Mesendoderm (in vitro differentiated cells): ENCODE data around the gene CAMK1G.

Experiments used
- DNase-seq: peaks from one replicate; pipeline ENCODE4 v3.0.0; 2013
- H2AK5ac ChIP-seq: 2 replicates; pipeline ENCODE4 v1.6.1; 2013; ENCODE audit warnings: low read length, inconsistent platforms
- H2BK120ac ChIP-seq: 2 replicates; pipeline ENCODE4 v1.6.1; 2013; ENCODE audit warnings: low read depth, mild to moderate bottlenecking, low read length, moderate library complexity, mixed read lengths
- H2BK15ac ChIP-seq: replicated peaks from 2 replicates; pipeline ENCODE4 v1.6.1; 2013; ENCODE audit warnings: low read depth, mild to moderate bottlenecking, moderate library complexity
- H2BK5ac ChIP-seq: 2 replicates; pipeline ENCODE4 v1.6.1; 2013; ENCODE audit warnings: low read length, inconsistent platforms
- H3K18ac ChIP-seq: 2 replicates; pipeline ENCODE4 v1.6.1; 2013; ENCODE audit warnings: mild to moderate bottlenecking, low read length, mixed read lengths
- H3K23ac ChIP-seq: one replicate; pipeline ENCODE4 v1.6.1; 2013; ENCODE audit warnings: low read length
- H3K27ac ChIP-seq: 2 replicates; pipeline ENCODE4 v1.5.1; 2013; ENCODE audit warnings: low read depth, mild to moderate bottlenecking, inconsistent platforms, low read length, moderate library complexity
- H3K27me3 ChIP-seq: 2 replicates; pipeline ENCODE4 v1.6.1; 2013; ENCODE audit warnings: low read length, control low read depth, mild to moderate bottlenecking, inconsistent platforms; ENCODE audit not compliant: insufficient read depth, poor library complexity
- H3K36me3 ChIP-seq: 2 replicates; pipeline ENCODE4 v1.6.1; 2013; ENCODE audit warnings: low read length, inconsistent platforms; ENCODE audit not compliant: control insufficient read depth, insufficient read depth
- H3K4ac ChIP-seq: one replicate; pipeline ENCODE4 v1.6.1; 2013; ENCODE audit warnings: low read depth, mild to moderate bottlenecking, low read length, moderate library complexity
- H3K4me1 ChIP-seq: 2 replicates; pipeline ENCODE4 v1.6.1; 2013; ENCODE audit warnings: low read depth, low read length, inconsistent platforms; ENCODE audit not compliant: control insufficient read depth
- H3K4me2 ChIP-seq: 2 replicates; pipeline ENCODE4 v1.6.1; 2013; ENCODE audit warnings: low read length
- H3K4me3 ChIP-seq: 2 replicates; pipeline ENCODE4 v1.5.1; 2013; ENCODE audit warnings: mild to moderate bottlenecking, low read length
- H3K56ac ChIP-seq: one replicate; pipeline ENCODE4 v1.6.1; 2013; ENCODE audit warnings: low read length
- H3K79me1 ChIP-seq: 2 replicates; pipeline ENCODE4 v1.6.1; 2013; ENCODE audit warnings: low read length, inconsistent platforms
- H3K79me2 ChIP-seq: 2 replicates; pipeline ENCODE4 v1.6.1; 2013; ENCODE audit warnings: mild to moderate bottlenecking, low read length; ENCODE audit not compliant: control insufficient read depth, insufficient read depth
- H3K9ac ChIP-seq: 2 replicates; pipeline ENCODE4 v1.6.1; 2013; ENCODE audit warnings: low read length, inconsistent platforms
- H4K5ac ChIP-seq: one replicate; pipeline ENCODE4 v1.6.1; 2013; ENCODE audit warnings: low read length
- H4K8ac ChIP-seq: one replicate; pipeline ENCODE4 v1.6.1; 2013; ENCODE audit warnings: low read depth, mild to moderate bottlenecking, control low read depth, low read length, moderate library complexity
- WGBS: extraction: QIAGEN DNeasy Blood & Tissue Kit; methylation state at CpG from one replicate; pipeline ENCODE4 v1.1.7; 2013; ENCODE audit warnings: low lambda C conversion rate, missing lambda C conversion rate; ENCODE audit not compliant: insufficient coverage; ENCODE audit errors: extremely low coverage; 5-methylcytosine and 5-hydroxymethylcytosine counted together

CAMK1G gene

GRCh38 chr1:209549443-209550205 lies 33.9 kb upstream of the CAMK1G start:
- Histone ChIP-seq H3K27me3 (no peaks in the 10 kb centered on the region), H3K4ac (no peak overlapping the region), H4K8ac (no peak overlapping the region), H3K27ac (no peak overlapping the region), H2BK15ac (no peak overlapping the region), H3K9ac (no peak overlapping the region), H3K18ac (no peak overlapping the region), H2BK5ac (no peak overlapping the region), H3K23ac (no peak overlapping the region), H2BK120ac (no peak overlapping the region), H3K79me2 (no peaks in the 10 kb centered on the region), H3K56ac (no peak overlapping the region), H3K4me2 (no peak overlapping the region), H4K5ac (no peak overlapping the region), H3K4me3 (no peak overlapping the region), H3K4me1 (peaks cover 3% of the 10 kb centered on the region), H2AK5ac (no peak overlapping the region), H3K36me3 (no peaks in the 10 kb centered on the region), H3K79me1 (no peaks in the 10 kb centered on the region)
- no CpG with 5 or more reads among the region's 6 CpGs for WGBS
- peak; percentile 78 for DNase-seq

- Histone ChIP-seq H3K4me3 (no peak overlapping the region), H3K36me3 (no peaks in the 10 kb centered on the region), H2BK5ac (no peak overlapping the region), H3K4me2 (no peak overlapping the region), H4K8ac (no peak overlapping the region), H3K79me1 (no peaks in the 10 kb centered on the region), H3K23ac (no peak overlapping the region), H4K5ac (no peak overlapping the region), H3K79me2 (no peaks in the 10 kb centered on the region), H3K4me1 (peaks cover 3% of the 10 kb centered on the region), H2AK5ac (no peak overlapping the region), H3K27ac (no peak overlapping the region), H2BK15ac (no peak overlapping the region), H3K18ac (no peak overlapping the region), H3K27me3 (no peaks in the 10 kb centered on the region), H3K9ac (no peak overlapping the region), H3K56ac (no peak overlapping the region), H3K4ac (no peak overlapping the region), H2BK120ac (no peak overlapping the region)
- no peak for DNase-seq
- no CpG with 5 or more reads among the region's 2 CpGs for WGBS
Observed at GRCh38 chr1:209550519-209550918, 33.0 kb upstream of the CAMK1G start.

- Histone ChIP-seq H3K23ac (no peak overlapping the region), H3K27ac (no peak overlapping the region), H4K5ac (no peak overlapping the region), H3K56ac (no peak overlapping the region), H3K4me2 (no peak overlapping the region), H3K27me3 (no peaks in the 10 kb centered on the region), H2AK5ac (no peak overlapping the region), H3K36me3 (no peaks in the 10 kb centered on the region), H3K4me3 (no peak overlapping the region), H3K4me1 (peaks cover 3% of the 10 kb centered on the region), H3K79me1 (no peaks in the 10 kb centered on the region), H3K4ac (no peak overlapping the region), H2BK120ac (no peak overlapping the region), H4K8ac (no peak overlapping the region), H3K18ac (no peak overlapping the region), H2BK5ac (no peak overlapping the region), H3K9ac (no peak overlapping the region), H2BK15ac (no peak overlapping the region), H3K79me2 (no peaks in the 10 kb centered on the region)
- no CpG with 5 or more reads among the region's 5 CpGs for WGBS
- no peak for DNase-seq
Observed at GRCh38 chr1:209552406-209553264, 30.9 kb upstream of the CAMK1G start.

GRCh38 chr1:209554761-209555611 lies 28.5 kb upstream of the CAMK1G start:
- Histone ChIP-seq H3K9ac (no peak overlapping the region), H3K4ac (no peak overlapping the region), H3K4me2 (no peak overlapping the region), H3K79me1 (no peaks in the 10 kb centered on the region), H3K18ac (no peak overlapping the region), H2AK5ac (no peak overlapping the region), H2BK120ac (no peak overlapping the region), H3K4me3 (no peak overlapping the region), H2BK15ac (no peak overlapping the region), H4K8ac (no peak overlapping the region), H3K27ac (no peak overlapping the region), H3K23ac (no peak overlapping the region), H3K56ac (no peak overlapping the region), H4K5ac (no peak overlapping the region), H3K27me3 (no peaks in the 10 kb centered on the region), H3K4me1 (peaks cover 2% of the 10 kb centered on the region), H3K36me3 (no peaks in the 10 kb centered on the region), H2BK5ac (no peak overlapping the region), H3K79me2 (no peaks in the 10 kb centered on the region)
- no peak for DNase-seq
- 100% methylated on average over 3 of the region's 9 CpGs for WGBS

GRCh38 chr1:209556162-209556690 lies 27.3 kb upstream of the CAMK1G start:
- Histone ChIP-seq H2BK5ac (no peak overlapping the region), H3K36me3 (no peaks in the 10 kb centered on the region), H3K23ac (no peak overlapping the region), H3K4me2 (no peak overlapping the region), H3K79me2 (no peaks in the 10 kb centered on the region), H3K4ac (no peak overlapping the region), H3K27me3 (no peaks in the 10 kb centered on the region), H3K4me1 (peaks cover 2% of the 10 kb centered on the region), H3K27ac (no peak overlapping the region), H2AK5ac (no peak overlapping the region), H3K56ac (no peak overlapping the region), H3K79me1 (no peaks in the 10 kb centered on the region), H4K5ac (no peak overlapping the region), H3K4me3 (no peak overlapping the region), H3K9ac (no peak overlapping the region), H3K18ac (no peak overlapping the region), H2BK120ac (no peak overlapping the region), H2BK15ac (no peak overlapping the region), H4K8ac (no peak overlapping the region)
- WGBS: no CpG with 5 or more reads among the region's 1 CpG
- DNase-seq: peak; percentile 67
